GM19099 (cell line): ENCODE results near the gene CPNE1.
A peak's percentile ranks its signal among the peaks of the same experiment; 100 is the strongest.

ENCODE experiments used
- POLR2A ChIP-seq: IDR thresholded peaks from 3 replicates; pipeline ENCODE4 v1.6.1; 2011; ENCODE audit warnings: low read depth; ENCODE audit not compliant: insufficient read length; ENCODE audit errors: extremely low read depth

CPNE1 gene

GRCh38 chr20:35663516-35664465, 909 bp downstream of the CPNE1 start:
- peak; percentile 36 for TF ChIP-seq POLR2A

GRCh38 chr20:35662551-35662950, 2.1 kb downstream of the CPNE1 start:
- TF ChIP-seq POLR2A, result no peak

GRCh38 chr20:35661908-35662307, 2.8 kb downstream of the CPNE1 start:
- TF ChIP-seq POLR2A, result no peak

GRCh38 chr20:35661053-35661452, 3.6 kb downstream of the CPNE1 start:
- TF ChIP-seq POLR2A, result no peak

GRCh38 chr20:35660122-35660937, 4.4 kb downstream of the CPNE1 start:
- no peak for TF ChIP-seq POLR2A

- TF ChIP-seq POLR2A, result no peak
Measured at GRCh38 chr20:35657271-35657670, 7.4 kb downstream of the CPNE1 start.

- no peak for TF ChIP-seq POLR2A
Measured at GRCh38 chr20:35654415-35654814, 10.3 kb downstream of the CPNE1 start.

- no peak for TF ChIP-seq POLR2A
Measured at GRCh38 chr20:35653893-35654292, 10.8 kb downstream of the CPNE1 start.

GRCh38 chr20:35653430-35653734, 11.3 kb downstream of the CPNE1 start:
- TF ChIP-seq POLR2A, result no peak

GRCh38 chr20:35652641-35653429, 11.9 kb downstream of the CPNE1 start:
- TF ChIP-seq POLR2A, result no peak

GRCh38 chr20:35651958-35652357, 12.7 kb downstream of the CPNE1 start:
- no peak for TF ChIP-seq POLR2A

GRCh38 chr20:35650632-35651031, 14.1 kb downstream of the CPNE1 start:
- TF ChIP-seq POLR2A, result no peak

GRCh38 chr20:35648836-35649235, 15.9 kb downstream of the CPNE1 start:
- TF ChIP-seq POLR2A, result no peak

GRCh38 chr20:35644806-35645205, 19.9 kb downstream of the CPNE1 start:
- no peak for TF ChIP-seq POLR2A

- TF ChIP-seq POLR2A, result no peak
Measured at GRCh38 chr20:35643045-35643444, 21.7 kb downstream of the CPNE1 start.

GRCh38 chr20:35641743-35642142, 23.0 kb downstream of the CPNE1 start:
- no peak for TF ChIP-seq POLR2A

- no peak for TF ChIP-seq POLR2A
Measured at GRCh38 chr20:35640724-35641123, 24.0 kb downstream of the CPNE1 start.
